Kidney (tissue), 14 donors: ENCODE data around the gene SLC35E2B. TPM values are rescaled to one million over a fixed set of nuclear protein-coding genes. Genes with fewer than 3 reads are reported as not detected.
A peak's percentile ranks its signal among the peaks of the same experiment; 100 is the strongest.

ENCODE experiments used
- DNase-seq, 5 donors: peaks; one replicate each; pipeline ENCODE4 v3.0.0-alpha.2; 2013 to 2020
- FAIRE-seq: peaks from 2 replicates; lab custom pipeline; 2012; peaks lifted over from hg19 to GRCh38; lab: Jason Lieb, UNC
- H3K27ac ChIP-seq, 2 donors: one replicate each; pipeline ENCODE4 v1.7.0; 2013; ENCODE audit warnings: low read depth in 2 of 2, low read length in 2 of 2, inconsistent platforms in 1 of 2
- H3K27me3 ChIP-seq: one replicate; pipeline ENCODE4 v1.7.1; 2013; ENCODE audit warnings: low read length, inconsistent platforms; ENCODE audit not compliant: control insufficient read depth, insufficient read depth
- H3K36me3 ChIP-seq, 3 donors: one replicate each; pipeline versions ENCODE4 v1.7.0 to v1.7.1; 2013; ENCODE audit warnings: low read length in 3 of 3, control low read depth in 1 of 3, inconsistent platforms in 1 of 3; ENCODE audit not compliant: insufficient read depth in 3 of 3, control insufficient read depth in 2 of 3
- H3K4me1 ChIP-seq, 3 donors: one replicate each; pipeline versions ENCODE4 v1.7.0 to v1.7.1; 2013; ENCODE audit warnings: low read length in 3 of 3, inconsistent platforms in 1 of 3, low read depth in 1 of 3; ENCODE audit not compliant: control insufficient read depth in 2 of 3, insufficient read depth in 2 of 3
- H3K4me3 ChIP-seq, 3 donors: one replicate each; pipeline versions ENCODE4 v1.7.0 to v1.8.1; 2013; ENCODE audit warnings: low read length in 3 of 3, control low read depth in 1 of 3, inconsistent platforms in 1 of 3
- H3K9ac ChIP-seq, 3 donors: one replicate each; pipeline versions ENCODE4 v1.7.0 to v1.7.1; 2013; ENCODE audit warnings: low read length in 3 of 3, control low read depth in 1 of 3, inconsistent platforms in 1 of 3
- H3K9me3 ChIP-seq, 3 donors: one replicate each; pipeline versions ENCODE4 v1.7.0 to v1.7.1; 2013; ENCODE audit warnings: low read length in 3 of 3, control low read depth in 1 of 3, inconsistent platforms in 1 of 3; ENCODE audit not compliant: control insufficient read depth in 2 of 3, insufficient read depth in 1 of 3
- CTCF ChIP-seq: IDR thresholded peaks from 3 replicates; pipeline ENCODE4 v1.5.1; 2012; ENCODE audit warnings: mild to moderate bottlenecking, moderate library complexity, borderline replicate concordance; ENCODE audit not compliant: insufficient read depth; ENCODE audit errors: extremely low read depth
- intact Hi-C: fragments of 100-400 bp; cut with DNase I; formaldehyde crosslinking; loops from one replicate; pipeline ENCODE4 v1.11.1; 2022
- polyA plus RNA-seq: library from polyadenylated mRNA; stranded (reverse); fragments of 350-450 nt; fragmentation: Illumina TruSeq; extraction: RNeasy Lipid Tissue Mini Kit (QIAGEN cat#74804); gene quantifications from one replicate; pipeline ENCODE4 v1.2.3, GENCODE V29; 2014; ENCODE audit warnings: low read depth, low replicate concordance; ENCODE audit not compliant: insufficient read depth
- total RNA-seq: library from RNA; stranded (reverse); fragmentation: NEBNext Ultra II Directional; extraction: Animal tissue kit (Norgen Biotek cat#: 25700); gene quantifications from one replicate; pipeline ENCODE4 v1.2.1, GENCODE V29; 2021
- donor health status: control.
- donor health status: control.
- donor health status: control.
- donor health status: control.
- donor health status: control.
- donor health status: DM: yes; HTN: yes; CAD: no.
- donor health status: Normal renal cell carcinoma (clear cell type).

SLC35E2B gene
- total and polyA plus RNA-seq, 2 donors from 2014 or later = 11.3 to 50.2 TPM

DNA sequence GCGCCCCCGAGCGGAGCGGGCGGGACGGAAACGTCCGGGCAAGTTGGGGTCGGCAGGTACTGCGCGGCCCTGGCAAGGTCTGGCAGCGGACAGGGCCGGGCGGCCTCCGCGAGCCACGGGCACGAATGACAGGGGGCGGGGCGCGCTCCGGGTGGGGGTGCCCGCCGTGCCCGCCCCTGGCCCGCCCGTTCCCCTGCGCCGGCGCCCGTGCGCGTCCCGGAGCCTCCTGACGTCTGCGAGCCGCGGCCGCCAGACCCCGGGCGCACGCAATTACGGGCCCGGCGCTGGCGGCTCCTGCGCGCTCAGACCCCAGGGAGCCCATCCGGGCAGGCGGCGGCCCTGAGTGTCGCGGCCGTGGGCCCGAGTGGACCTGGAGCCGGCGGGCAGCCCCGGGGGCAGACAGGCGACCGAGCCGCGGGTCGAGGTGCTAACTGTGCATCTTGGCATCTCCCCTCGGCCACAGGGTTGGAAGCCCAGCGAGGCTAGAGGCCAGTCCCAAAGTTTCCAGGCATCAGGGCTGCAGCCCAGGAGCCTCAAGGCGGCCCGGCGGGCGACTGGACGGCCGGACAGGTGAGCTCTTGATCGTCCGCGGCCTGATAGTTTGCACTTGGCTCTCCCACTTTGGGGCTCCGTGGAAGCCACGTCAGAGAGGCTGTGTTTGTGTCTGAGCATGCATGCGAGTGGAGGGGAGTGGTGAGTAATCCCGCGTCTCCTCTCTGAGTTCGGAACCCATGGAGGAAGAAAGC is 76.4 kb downstream of the SLC35E2B start:
- no peaks in the 10 kb centered on the region for H3K9me3 ChIP-seq
- FAIRE-seq (no peak), DNase-seq (peak in 1 of 5 donors; percentile 65)
- peak overlapping the region; percentile 30 to 85 (median 38) for H3K4me3 ChIP-seq
- no peaks in the 10 kb centered on the region for H3K27me3 ChIP-seq
- peaks cover 0 to 25% (median 10%) of the 10 kb centered on the region in 3 donors for H3K4me1 ChIP-seq
- peak overlapping the region; percentile 63 to 100 for H3K27ac ChIP-seq
- intact Hi-C loops = no loop called here
- no peak for TF ChIP-seq CTCF
- peak overlapping the region in 1 of 3 donors; percentile 80 for H3K9ac ChIP-seq
- H3K36me3 ChIP-seq = peaks cover 0 to 6% (median 0%) of the 10 kb centered on the region in 3 donors

DNA sequence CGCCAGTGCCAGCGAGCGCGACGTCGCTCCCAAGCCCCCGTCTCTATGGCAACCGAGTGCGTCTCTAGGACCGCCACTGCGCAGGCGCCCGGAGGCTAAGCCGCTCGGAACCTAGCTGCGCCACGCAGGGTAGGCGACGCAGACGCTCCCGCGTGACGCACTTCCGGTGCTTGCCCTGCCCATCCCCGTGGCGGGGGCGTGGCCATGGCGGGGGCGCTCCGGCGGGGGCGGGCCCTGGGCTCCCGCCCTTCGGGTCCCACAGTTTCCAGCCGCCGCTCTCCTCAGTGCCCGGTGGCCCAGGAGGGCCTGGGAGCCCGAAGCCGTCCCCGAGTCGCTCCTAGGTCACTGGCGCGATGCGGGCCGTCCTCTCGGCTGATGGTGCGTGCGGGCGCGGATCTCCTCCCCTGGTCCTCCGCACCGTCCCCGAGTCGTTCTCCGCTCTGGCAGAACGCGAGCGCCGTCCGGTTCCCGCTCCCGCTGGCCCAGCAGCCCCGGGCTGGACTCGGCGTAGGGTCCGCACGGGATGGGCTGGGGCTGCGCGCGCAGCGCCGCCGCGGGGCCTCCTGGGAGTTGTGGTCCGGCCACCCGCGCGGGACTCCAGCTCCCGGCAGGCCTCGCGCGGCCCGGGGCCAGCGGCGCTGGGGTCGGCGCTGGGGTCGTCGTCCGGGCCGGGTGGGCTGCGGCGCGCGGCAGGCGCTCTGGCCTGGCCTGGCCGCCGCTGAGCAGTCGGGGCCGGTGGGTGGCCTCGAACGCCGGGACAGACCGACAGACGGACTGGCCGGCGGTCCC is 77.1 kb downstream of the SLC35E2B start, which contains the start of gene MIB2:
Gene MIB2 (plus strand): TSS at position 245 of the 789 bp plus-strand sequence. CDS start 7,953 bp downstream, outside the sequence.
- peak within 1 kb of the TSS; percentile 74 to 85 (median 85) for H3K4me3 ChIP-seq
- H3K9ac ChIP-seq = peak within 1 kb of the TSS; percentile 42 to 95 (median 93)
- no peaks in the 10 kb centered on the region for H3K27me3 ChIP-seq
- peaks cover 0 to 6% (median 0%) of the 10 kb centered on the region in 3 donors for H3K36me3 ChIP-seq
- no peak for TF ChIP-seq CTCF
- H3K27ac ChIP-seq = peak within 1 kb of the TSS; percentile 100
- H3K9me3 ChIP-seq = no peaks in the 10 kb centered on the region
- no peak for FAIRE-seq
- H3K4me1 ChIP-seq = peaks cover 0 to 25% (median 10%) of the 10 kb centered on the region in 3 donors
- peak; percentile 96 to 99 (median 98) for DNase-seq
- intact Hi-C loops = no loop called here

GRCh38 chr1:1614954-1615255 is 77.7 kb downstream of the SLC35E2B start:
- H3K27ac ChIP-seq = peak overlapping the region in 1 of 2 donors; percentile 100
- TF ChIP-seq CTCF = no peak
- DNase-seq = no peak
- peaks cover 0 to 6% (median 0%) of the 10 kb centered on the region in 3 donors for H3K36me3 ChIP-seq
- intact Hi-C loops = no loop called here
- H3K4me3 ChIP-seq = peak overlapping the region; percentile 74 to 85 (median 85)
- peaks cover 0 to 25% (median 10%) of the 10 kb centered on the region in 3 donors for H3K4me1 ChIP-seq
- FAIRE-seq = no peak
- H3K9me3 ChIP-seq = no peaks in the 10 kb centered on the region
- peak overlapping the region in 2 of 3 donors; percentile 26 to 77 for H3K9ac ChIP-seq
- no peaks in the 10 kb centered on the region for H3K27me3 ChIP-seq
